T-helper 2 cell treated with Interferon-gamma antibody and Interleukin-4, amounts not matched to agents 5 μg/mL and 100 μg/mL, for 36 hours (primary cell): ENCODE measurements around the gene GOLIM4.

Experiments
- DNase-seq: peaks from one replicate; pipeline ENCODE4 v3.0.0; 2021; ENCODE audit warnings: low spot score
- H3K27ac Mint-ChIP-seq: one replicate; pipeline ENCODE4 v1.8.0; 2021; ENCODE audit warnings: mild to moderate bottlenecking, mixed read lengths
- H3K27me3 Mint-ChIP-seq: one replicate; pipeline ENCODE4 v1.8.0; 2021; ENCODE audit warnings: low read depth, mixed read lengths
- H3K36me3 Mint-ChIP-seq: one replicate; pipeline ENCODE4 v1.8.0; 2021; ENCODE audit warnings: low read depth, mixed read lengths
- H3K4me1 Mint-ChIP-seq: one replicate; pipeline ENCODE4 v1.8.0; 2021; ENCODE audit warnings: low read depth, mixed read lengths
- H3K4me3 Mint-ChIP-seq: one replicate; pipeline ENCODE4 v1.8.0; 2022; ENCODE audit warnings: mild to moderate bottlenecking, moderate library complexity, mixed read lengths
- H3K9me3 Mint-ChIP-seq: one replicate; pipeline ENCODE4 v1.8.0; 2021; ENCODE audit warnings: mixed read lengths

The GOLIM4 gene

DNA sequence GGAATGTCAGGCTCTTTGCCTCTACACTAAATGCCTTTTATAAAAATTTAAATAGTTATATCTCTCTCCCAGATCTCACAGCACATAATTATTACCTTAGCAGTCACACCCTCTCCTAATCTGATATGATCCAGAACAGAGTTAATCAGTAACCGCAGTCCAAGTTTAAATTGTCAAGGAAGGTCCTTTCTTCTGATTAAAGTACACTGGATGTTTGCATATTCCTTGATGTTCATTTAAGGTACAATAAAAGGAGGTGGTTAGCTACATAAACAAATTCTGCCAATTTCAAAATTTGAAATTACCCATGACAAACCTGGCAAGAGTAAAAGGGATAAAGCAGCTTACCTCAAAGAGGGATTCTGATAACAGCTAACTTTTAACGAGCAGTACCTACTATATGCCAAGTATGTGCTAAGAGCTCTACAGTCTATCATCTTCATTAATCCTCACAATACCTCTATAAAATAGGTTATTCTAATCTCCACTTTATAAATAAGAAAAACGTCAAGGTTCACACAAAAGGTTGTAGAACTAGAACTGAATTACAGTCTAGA is 4.3 kb downstream of the GOLIM4 start:
- DNase-seq: no peak
- Mint-ChIP-seq H3K36me3 (no peaks in the 10 kb centered on the region), H3K27me3 (peaks cover 40% of the 10 kb centered on the region), H3K9me3 (no peaks in the 10 kb centered on the region), H3K27ac (no peak overlapping the region), H3K4me1 (peaks cover 31% of the 10 kb centered on the region), H3K4me3 (no peak overlapping the region)

DNA sequence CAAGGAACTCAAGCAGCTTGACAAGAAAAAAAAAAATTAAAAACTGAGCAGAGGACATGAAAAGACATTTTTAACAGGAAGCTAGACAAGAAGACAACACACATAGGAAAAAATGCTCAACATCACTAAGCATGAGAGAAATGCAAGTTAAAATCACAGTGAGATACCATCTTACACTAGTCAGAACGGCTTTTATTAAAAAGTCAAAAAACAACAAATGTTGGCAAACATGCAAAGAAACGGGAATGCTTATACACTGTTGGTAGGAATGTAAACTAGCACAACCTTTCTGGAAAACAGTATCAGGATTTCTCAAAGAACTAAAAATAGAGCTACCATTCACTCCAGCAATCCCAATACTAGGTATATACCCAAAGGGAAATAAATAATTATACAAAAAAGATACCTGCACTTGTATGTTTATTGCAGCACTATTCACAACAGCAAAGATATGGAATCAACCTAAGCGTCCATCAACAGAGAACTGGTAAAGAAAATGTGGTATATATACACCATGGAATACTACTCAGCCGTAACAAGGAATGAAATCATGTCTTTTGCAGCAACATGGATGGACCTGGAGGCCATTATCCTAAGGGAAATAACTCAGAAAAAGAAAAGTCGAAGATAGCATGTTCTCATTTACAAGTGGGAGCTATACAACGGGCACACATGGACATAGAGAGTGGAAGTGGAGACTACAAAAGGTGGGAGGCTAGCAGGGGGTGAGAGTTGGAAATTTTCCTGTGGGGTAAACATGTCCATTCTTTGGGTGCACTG is 5.2 kb downstream of the GOLIM4 start:
- peaks cover 37% of the 10 kb centered on the region for H3K27me3 Mint-ChIP-seq
- no peaks in the 10 kb centered on the region for H3K9me3 Mint-ChIP-seq
- no peak overlapping the region for H3K4me3 Mint-ChIP-seq
- H3K27ac Mint-ChIP-seq: no peak overlapping the region
- no peak for DNase-seq
- H3K4me1 Mint-ChIP-seq: peaks cover 29% of the 10 kb centered on the region
- no peaks in the 10 kb centered on the region for H3K36me3 Mint-ChIP-seq

GRCh38 chr3:168089179-168089771 is 6.4 kb downstream of the GOLIM4 start:
- H3K9me3 Mint-ChIP-seq: no peaks in the 10 kb centered on the region
- H3K27ac Mint-ChIP-seq: no peak overlapping the region
- DNase-seq: no peak
- H3K36me3 Mint-ChIP-seq: no peaks in the 10 kb centered on the region
- H3K4me1 Mint-ChIP-seq: peaks cover 32% of the 10 kb centered on the region
- no peak overlapping the region for H3K4me3 Mint-ChIP-seq
- peaks cover 31% of the 10 kb centered on the region for H3K27me3 Mint-ChIP-seq

- Mint-ChIP-seq H3K4me1 (peaks cover 27% of the 10 kb centered on the region), H3K27ac (no peak overlapping the region), H3K9me3 (no peaks in the 10 kb centered on the region), H3K4me3 (no peak overlapping the region), H3K27me3 (peaks cover 24% of the 10 kb centered on the region), H3K36me3 (no peaks in the 10 kb centered on the region)
- no peak for DNase-seq
Observed at GRCh38 chr3:168088106-168088720, 7.5 kb downstream of the GOLIM4 start.

DNA sequence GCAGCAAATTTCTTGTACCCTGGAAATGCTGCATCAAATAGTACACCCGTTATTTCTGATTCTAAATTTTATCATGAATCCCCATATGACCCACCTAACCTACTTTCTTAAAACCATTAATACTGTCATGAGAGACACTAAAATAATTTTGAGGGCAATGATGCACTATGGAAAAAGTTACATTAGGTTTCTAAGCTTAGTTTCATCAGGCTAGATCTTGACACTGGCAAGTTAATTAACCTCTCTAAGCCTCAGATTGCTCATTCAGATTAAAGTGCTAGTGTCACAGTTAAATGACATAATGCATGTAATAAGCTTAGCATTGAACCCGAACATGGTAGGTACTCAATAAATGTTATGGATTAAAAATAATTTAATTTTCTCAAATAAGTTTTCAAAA is 8.2 kb downstream of the GOLIM4 start:
- no peak for DNase-seq
- H3K4me3 Mint-ChIP-seq: no peak overlapping the region
- H3K27me3 Mint-ChIP-seq: peaks cover 17% of the 10 kb centered on the region
- H3K9me3 Mint-ChIP-seq: no peaks in the 10 kb centered on the region
- H3K36me3 Mint-ChIP-seq: no peaks in the 10 kb centered on the region
- no peak overlapping the region for H3K27ac Mint-ChIP-seq
- peaks cover 22% of the 10 kb centered on the region for H3K4me1 Mint-ChIP-seq

DNA sequence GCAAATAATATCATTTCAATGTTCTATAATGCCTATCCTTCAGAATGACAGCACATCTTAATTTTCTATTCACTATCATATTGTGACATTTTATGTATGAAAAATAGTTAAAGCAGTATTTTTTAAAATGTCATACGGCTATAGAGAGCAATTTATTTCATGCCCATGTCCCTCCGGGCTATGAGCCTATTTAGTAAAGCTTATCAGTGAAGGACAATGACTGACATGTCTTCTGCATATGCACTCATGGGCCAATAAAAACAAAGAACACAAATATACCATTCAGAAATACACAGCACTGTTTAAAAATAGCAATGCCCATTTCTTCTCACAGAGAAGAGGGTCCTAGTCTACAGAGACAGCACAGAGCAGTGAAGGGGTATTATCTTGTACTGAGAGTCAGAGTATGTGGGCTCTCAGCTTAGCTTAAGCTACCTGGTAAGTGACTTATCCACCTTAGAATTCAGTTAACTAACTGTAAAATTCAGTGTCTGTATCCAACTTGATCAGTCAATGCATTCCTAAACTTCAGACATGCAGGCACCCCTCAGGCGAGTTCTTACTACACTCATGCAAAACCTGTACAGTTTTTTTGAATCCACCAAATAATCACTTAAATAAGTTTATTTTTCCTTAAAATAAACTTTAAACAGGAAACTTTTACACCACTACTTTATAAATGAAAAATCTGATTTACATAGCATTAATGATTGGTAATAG is 9.0 kb downstream of the GOLIM4 start:
- no peak for DNase-seq
- Mint-ChIP-seq H3K27ac (no peak overlapping the region), H3K27me3 (peaks cover 11% of the 10 kb centered on the region), H3K4me1 (peaks cover 22% of the 10 kb centered on the region), H3K36me3 (no peaks in the 10 kb centered on the region), H3K9me3 (no peaks in the 10 kb centered on the region), H3K4me3 (no peak overlapping the region)

DNA sequence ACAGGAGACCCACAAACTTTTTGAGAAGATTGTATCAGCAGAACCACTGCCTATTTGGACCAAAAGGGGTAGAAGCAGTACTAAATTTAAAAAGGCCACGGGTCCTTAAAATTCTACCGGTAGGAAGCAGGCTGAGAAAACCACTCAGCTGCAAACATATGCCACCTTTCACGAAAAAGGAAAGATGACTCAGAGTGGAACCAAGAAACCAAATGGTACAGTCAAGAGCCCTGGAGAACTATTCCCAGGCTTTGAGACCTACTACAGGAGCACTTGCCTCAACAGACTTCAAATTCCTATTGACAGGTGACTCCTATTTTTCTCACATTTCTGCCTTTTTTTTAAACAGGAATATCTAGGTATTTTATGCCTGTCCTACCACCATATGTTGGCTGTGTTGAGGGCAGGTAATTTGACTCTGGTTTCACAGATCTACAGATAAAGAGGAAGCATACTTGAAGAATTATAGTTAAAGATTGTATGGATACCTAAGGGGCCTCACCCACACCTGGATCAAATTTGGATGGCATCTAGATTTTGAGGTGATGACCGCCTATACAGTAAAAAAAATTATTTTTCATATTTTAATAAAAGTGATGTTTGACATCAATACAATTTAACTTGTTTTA is 10.1 kb downstream of the GOLIM4 start:
- H3K9me3 Mint-ChIP-seq: no peaks in the 10 kb centered on the region
- H3K36me3 Mint-ChIP-seq: no peaks in the 10 kb centered on the region
- peaks cover 4% of the 10 kb centered on the region for H3K27me3 Mint-ChIP-seq
- no peak overlapping the region for H3K27ac Mint-ChIP-seq
- no peak overlapping the region for H3K4me3 Mint-ChIP-seq
- no peak for DNase-seq
- peaks cover 20% of the 10 kb centered on the region for H3K4me1 Mint-ChIP-seq

DNA sequence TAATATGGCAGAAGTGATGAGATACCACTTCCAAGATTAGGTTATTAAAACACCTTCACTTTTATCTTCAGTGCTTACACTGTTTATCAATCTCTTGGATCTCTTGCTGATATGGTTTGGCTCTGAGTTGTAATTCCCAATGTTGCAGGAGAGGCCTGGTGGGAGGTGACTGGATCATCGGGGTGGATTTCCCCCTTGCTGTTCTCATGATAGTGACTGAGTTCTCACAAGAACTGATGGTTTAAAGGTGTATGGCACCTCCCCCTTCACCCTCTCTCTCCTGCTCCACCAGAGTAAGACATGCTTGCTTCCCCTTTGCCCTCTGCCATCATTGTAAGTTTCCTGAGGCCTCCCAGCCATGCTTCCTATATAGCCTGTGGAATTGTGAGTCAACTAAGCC is 11.8 kb downstream of the GOLIM4 start:
- Mint-ChIP-seq H3K9me3 (no peaks in the 10 kb centered on the region), H3K27me3 (no peaks in the 10 kb centered on the region), H3K27ac (no peak overlapping the region), H3K4me3 (no peak overlapping the region), H3K36me3 (no peaks in the 10 kb centered on the region), H3K4me1 (peaks cover 17% of the 10 kb centered on the region)
- no peak for DNase-seq

GRCh38 chr3:168081856-168082255 is 13.9 kb downstream of the GOLIM4 start:
- Mint-ChIP-seq H3K27ac (no peak overlapping the region), H3K4me1 (peaks cover 8% of the 10 kb centered on the region), H3K27me3 (no peaks in the 10 kb centered on the region), H3K9me3 (no peaks in the 10 kb centered on the region), H3K36me3 (no peaks in the 10 kb centered on the region), H3K4me3 (no peak overlapping the region)
- no peak for DNase-seq

GRCh38 chr3:168081171-168081771 is 14.5 kb downstream of the GOLIM4 start:
- no peak for DNase-seq
- Mint-ChIP-seq H3K36me3 (no peaks in the 10 kb centered on the region), H3K27ac (no peak overlapping the region), H3K9me3 (no peaks in the 10 kb centered on the region), H3K27me3 (no peaks in the 10 kb centered on the region), H3K4me1 (peaks cover 8% of the 10 kb centered on the region), H3K4me3 (no peak overlapping the region)

DNA sequence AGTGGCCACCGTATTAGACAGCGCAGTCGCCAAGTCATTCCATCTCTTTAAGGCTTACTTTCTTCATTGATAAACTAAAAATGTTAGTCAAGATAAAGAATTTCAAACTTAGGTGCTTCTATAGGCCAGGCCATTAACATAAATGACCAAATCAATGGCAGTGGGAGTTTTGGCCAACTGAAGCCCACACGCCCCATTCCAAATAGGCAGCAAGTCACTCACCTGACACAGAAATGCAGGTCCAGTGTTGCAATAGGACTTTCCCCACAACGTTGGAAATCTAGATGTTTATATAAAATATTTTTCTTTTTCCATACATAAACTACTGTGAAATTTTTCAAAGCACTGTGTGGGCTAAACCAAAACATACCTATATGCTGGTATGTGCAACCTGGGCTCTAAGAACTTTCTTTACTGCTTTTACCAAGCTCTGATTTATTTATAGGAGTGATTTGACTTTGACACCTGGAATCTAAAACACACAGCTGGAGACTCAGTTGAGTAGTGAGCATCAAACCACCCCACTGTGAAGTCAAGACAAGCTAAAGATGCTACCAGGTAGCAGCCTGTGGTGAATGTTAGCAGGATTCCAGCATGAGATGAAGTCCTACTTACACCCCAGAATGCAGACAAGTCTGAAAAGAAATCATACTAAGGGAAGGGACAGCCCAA is 15.1 kb downstream of the GOLIM4 start:
- Mint-ChIP-seq H3K27me3 (no peaks in the 10 kb centered on the region), H3K9me3 (no peaks in the 10 kb centered on the region), H3K36me3 (no peaks in the 10 kb centered on the region), H3K4me3 (no peak overlapping the region), H3K4me1 (peaks cover 7% of the 10 kb centered on the region), H3K27ac (no peak overlapping the region)
- DNase-seq: no peak

DNA sequence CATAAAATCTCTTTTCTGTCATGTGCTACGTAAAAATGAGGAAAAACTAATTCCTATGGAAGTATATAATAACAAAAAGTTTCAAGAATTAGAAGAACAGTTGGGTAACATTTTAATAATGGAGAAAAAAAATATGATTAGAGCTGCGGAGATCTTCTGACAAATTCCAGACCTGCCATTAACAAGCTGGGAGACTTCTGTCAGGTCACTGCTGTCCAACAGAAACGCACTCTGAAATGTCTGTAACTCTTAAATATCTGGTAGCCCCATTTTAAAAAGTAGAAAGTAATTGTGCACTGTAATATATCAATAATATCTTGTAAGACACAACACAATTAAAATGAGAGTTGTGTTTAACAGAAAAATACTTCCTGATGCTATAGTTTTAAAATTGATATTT is 15.7 kb downstream of the GOLIM4 start:
- Mint-ChIP-seq H3K27me3 (no peaks in the 10 kb centered on the region), H3K4me1 (peaks cover 2% of the 10 kb centered on the region), H3K9me3 (no peaks in the 10 kb centered on the region), H3K4me3 (no peak overlapping the region), H3K27ac (no peak overlapping the region), H3K36me3 (no peaks in the 10 kb centered on the region)
- no peak for DNase-seq

DNA sequence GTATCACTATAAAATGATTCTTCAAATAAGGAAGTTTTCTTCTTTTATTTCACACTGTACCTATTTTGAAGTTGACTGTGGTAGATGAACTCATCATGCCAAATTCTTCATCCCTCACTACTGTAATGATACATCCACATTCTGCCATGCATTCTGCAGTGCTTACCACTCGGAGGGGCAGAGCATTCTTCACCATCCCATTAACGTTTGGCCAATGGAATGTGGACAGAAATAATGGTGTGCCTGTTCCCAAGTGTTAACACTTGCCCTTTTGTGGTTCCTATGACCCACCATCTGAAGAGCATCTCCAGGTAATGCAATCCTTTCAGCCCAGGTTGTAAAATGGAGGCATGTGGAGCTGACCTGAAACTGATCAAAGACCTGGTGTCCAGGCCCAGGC is 18.6 kb downstream of the GOLIM4 start:
- Mint-ChIP-seq H3K27me3 (no peaks in the 10 kb centered on the region), H3K9me3 (no peaks in the 10 kb centered on the region), H3K4me1 (no peaks in the 10 kb centered on the region), H3K36me3 (no peaks in the 10 kb centered on the region), H3K4me3 (no peak overlapping the region), H3K27ac (no peak overlapping the region)
- no peak for DNase-seq
